ENCODE results near the gene PHYKPL. TPM values are rescaled to one million over a fixed set of nuclear protein-coding genes. Genes with fewer than 3 reads are reported as not detected.

PHYKPL gene
- total and polyA plus RNA-seq, 2 donors (not counting 3 experiments of a cell fraction or from before 2014, with no cell fraction given) = 71.7 to 81.7 TPM

- ChIA-PET POLR2A (no interaction called here), CTCF (interaction anchor here (0.7 kb wide), 1 partner anchor 1425 kb away, joined by 3 read pairs; no protein-coding TSS in a partner anchor)
- H3K4me2 ChIP-seq (ENCODE audit: insufficient read depth, low read length) = no peak overlapping the region
- H3K9me1 ChIP-seq (replicated peaks; ENCODE audit: control insufficient read depth, extremely low read depth, insufficient read depth, low read length) = no peaks in the 10 kb centered on the region
- no peaks in the 10 kb centered on the region for H3K9me3 ChIP-seq (replicated peaks; ENCODE audit: control insufficient read depth, insufficient read depth, low read length)
- intact Hi-C loops (cut with micrococcal nuclease) = no loop called here
- H3K4me1 ChIP-seq (ENCODE audit: control insufficient read depth, extremely low read depth, insufficient read depth, low read length) = no peaks in the 10 kb centered on the region
- no peak for TF ChIP-seq CTCF (IDR thresholded peaks at IDR 0.05; ENCODE audit: extremely low read depth in 1 of 2, insufficient read depth in 1 of 2, low read depth in 1 of 2, low read length in 2 of 2)
- TF ChIP-seq MYC (IDR thresholded peaks at IDR 0.05; ENCODE audit: low read depth, low read length) = no peak
- no peak for TF ChIP-seq MAX (IDR thresholded peaks at IDR 0.05; ENCODE audit: insufficient read depth, insufficient read length)
- TF ChIP-seq FOS (IDR thresholded peaks at IDR 0.05; ENCODE audit: borderline replicate concordance, insufficient read depth, low read length) = no peak
- TF ChIP-seq GATA2 (IDR thresholded peaks at IDR 0.05; ENCODE audit: insufficient read depth, insufficient read length, low read depth, low read length) = no peak
- no peak for TF ChIP-seq EZH2 (IDR thresholded peaks at IDR 0.05; ENCODE audit: borderline replicate concordance, low read depth, low read length, severe bottlenecking)
- no peak for TF ChIP-seq POLR2AphosphoS5 (IDR thresholded peaks at IDR 0.05; ENCODE audit: insufficient read depth, low read depth, low read length)
- no peak for TF ChIP-seq JUN (IDR thresholded peaks at IDR 0.05; ENCODE audit: borderline replicate concordance, insufficient read depth, insufficient read length, low read depth)
- no peak for TF ChIP-seq POLR2A (IDR thresholded peaks at IDR 0.05; ENCODE audit: low read depth, low read length)
- no peaks in the 10 kb centered on the region for H3K27me3 ChIP-seq (ENCODE audit: control insufficient read depth in 2 of 2, insufficient read depth in 2 of 2, low read length in 2 of 2)
- no peak for FAIRE-seq
- no peak overlapping the region for H3K27ac ChIP-seq (ENCODE audit: insufficient read depth, low read depth, low read length)
- H3K4me3 ChIP-seq (replicated peaks in 1 of 3; ENCODE audit: insufficient read depth in 1 of 3, low read depth in 1 of 3, low read length in 3 of 3) = no peak overlapping the region
- no peak for DNase-seq (ENCODE audit: low read depth, low spot score)
- no TSS peak for BruUV-seq (replicated peaks)
- H4K20me1 ChIP-seq (replicated peaks; ENCODE audit: control insufficient read depth, extremely low read depth, insufficient read depth, low read length) = no peaks in the 10 kb centered on the region
- no peak overlapping the region for H2AFZ ChIP-seq (ENCODE audit: low read depth, low read length)
- H3K9ac ChIP-seq (replicated peaks; ENCODE audit: extremely low read depth, insufficient read depth, low read length) = no peak overlapping the region
- no peaks in the 10 kb centered on the region for H3K36me3 ChIP-seq (ENCODE audit: control insufficient read depth in 2 of 2, extremely low read depth in 1 of 2, insufficient read depth in 2 of 2, low read length in 2 of 2)
- H3K79me2 ChIP-seq (ENCODE audit: control insufficient read depth, insufficient read depth, low read length) = no peaks in the 10 kb centered on the region
- dilution Hi-C loops (cut with MboI; ENCODE audit: extremely low pct_ligation_motif_present, low sequenced_read_pairs) = no loop called here
Measured at GRCh38 chr5:178272591-178272990, 40.0 kb upstream of the PHYKPL start.
